Activated T-helper 17 cell treated with anti-CD3 and anti-CD28 coated beads, Interleukin-2, amount 50 U/mL, for 72 hours (primary cell): ENCODE measurements around the gene RRBP1. TPM values are rescaled to one million over a fixed set of nuclear protein-coding genes. Genes with fewer than 3 reads are reported as not detected.

ENCODE experiments used
- ATAC-seq: fragments of 150-1000 bp; cut with Tn5 transposase; replicated peaks from 2 replicates; pipeline ENCODE4 v1.10.0; 2021; ENCODE audit warnings: mild to moderate bottlenecking, moderate library complexity
- H3K27ac Mint-ChIP-seq: one replicate; pipeline ENCODE4 v1.8.0; 2022; ENCODE audit warnings: mixed read lengths
- H3K27me3 Mint-ChIP-seq: one replicate; pipeline ENCODE4 v1.8.0; 2022; ENCODE audit warnings: mixed read lengths
- H3K36me3 Mint-ChIP-seq: one replicate; pipeline ENCODE4 v1.8.0; 2022; ENCODE audit warnings: low read depth, mild to moderate bottlenecking, mixed read lengths
- H3K4me1 Mint-ChIP-seq: one replicate; pipeline ENCODE4 v1.8.0; 2022; ENCODE audit warnings: mixed read lengths
- H3K4me3 Mint-ChIP-seq: one replicate; pipeline ENCODE4 v1.8.0; 2022; ENCODE audit warnings: mild to moderate bottlenecking, mixed read lengths
- H3K9me3 Mint-ChIP-seq: one replicate; pipeline ENCODE4 v1.8.0; 2022; ENCODE audit warnings: mixed read lengths
- total RNA-seq, 2 donors: library from RNA; stranded (reverse); gene quantifications; one replicate each; pipeline ENCODE4 v1.2.3, GENCODE V29; 2022

The RRBP1 gene
- total RNA-seq, 2 donors from 2014 or later: 21.6 to 32.5 TPM

DNA sequence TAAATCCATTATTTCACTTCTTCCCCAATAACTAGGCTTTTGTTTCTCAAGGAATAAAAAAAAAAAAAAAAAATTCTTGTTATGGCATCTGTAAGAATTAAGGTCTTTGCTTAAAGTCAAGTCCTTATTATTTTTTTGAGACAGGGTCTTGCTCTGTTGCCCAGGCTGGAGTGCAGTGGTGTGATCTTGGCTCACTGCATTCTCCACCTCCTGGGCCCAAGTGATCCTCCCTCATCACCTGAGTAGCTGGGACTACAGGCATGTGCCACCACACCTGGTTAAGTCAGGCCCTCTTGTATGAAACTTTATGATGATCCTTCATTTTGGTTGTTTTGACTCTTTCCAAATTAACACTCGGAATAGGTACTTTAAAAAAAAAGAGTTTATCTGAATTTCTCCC is 94.9 kb downstream of the RRBP1 start:
- Mint-ChIP-seq H3K36me3 (peaks cover 6% of the 10 kb centered on the region), H3K4me3 (no peak overlapping the region), H3K27ac (no peak overlapping the region), H3K9me3 (no peaks in the 10 kb centered on the region), H3K27me3 (no peaks in the 10 kb centered on the region), H3K4me1 (peaks cover 11% of the 10 kb centered on the region)
- ATAC-seq: no peak

DNA sequence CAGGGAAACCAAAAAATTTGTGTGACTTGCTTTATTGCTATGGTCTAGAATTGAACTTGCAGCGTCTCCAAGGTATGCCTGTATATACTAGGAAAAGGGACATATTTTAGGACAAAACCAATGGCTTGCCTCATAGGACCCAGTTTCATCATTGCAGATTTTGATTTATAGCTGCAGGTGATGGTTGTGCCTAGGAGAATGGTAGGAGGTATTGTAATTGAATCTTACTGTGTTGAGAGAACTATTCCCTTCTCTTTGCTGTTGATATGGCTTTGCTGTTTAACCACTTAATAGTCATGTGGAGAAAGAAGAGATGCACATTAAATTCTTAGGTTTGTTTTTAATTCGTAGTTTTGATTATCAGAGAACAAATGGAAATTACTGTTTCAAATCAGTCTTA is 95.8 kb downstream of the RRBP1 start:
- no peak overlapping the region for H3K27ac Mint-ChIP-seq
- H3K36me3 Mint-ChIP-seq: no peaks in the 10 kb centered on the region
- ATAC-seq: no peak
- no peak overlapping the region for H3K4me3 Mint-ChIP-seq
- H3K27me3 Mint-ChIP-seq: no peaks in the 10 kb centered on the region
- peaks cover 12% of the 10 kb centered on the region for H3K4me1 Mint-ChIP-seq
- no peaks in the 10 kb centered on the region for H3K9me3 Mint-ChIP-seq

DNA sequence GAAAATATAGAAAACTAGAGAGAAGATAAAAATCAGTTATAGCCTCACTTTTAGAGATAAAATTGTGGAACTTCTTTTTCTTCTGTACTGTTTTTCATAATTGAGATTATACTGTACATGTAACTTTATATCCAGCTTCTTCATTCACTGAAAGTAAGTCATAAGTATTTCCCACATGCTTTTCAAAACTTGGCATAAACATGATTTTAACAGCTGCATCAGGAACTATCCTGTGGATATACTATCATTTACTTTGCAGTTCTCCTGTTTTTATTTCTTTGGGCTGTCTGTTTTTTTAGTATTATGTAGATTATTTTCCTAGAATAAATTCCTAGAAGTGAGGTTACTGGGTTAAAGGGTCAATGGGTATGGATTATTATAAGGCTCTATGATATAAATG is 97.4 kb downstream of the RRBP1 start:
- Mint-ChIP-seq H3K4me1 (peaks cover 17% of the 10 kb centered on the region), H3K4me3 (no peak overlapping the region), H3K27me3 (no peaks in the 10 kb centered on the region), H3K27ac (no peak overlapping the region), H3K36me3 (no peaks in the 10 kb centered on the region), H3K9me3 (no peaks in the 10 kb centered on the region)
- no peak for ATAC-seq

DNA sequence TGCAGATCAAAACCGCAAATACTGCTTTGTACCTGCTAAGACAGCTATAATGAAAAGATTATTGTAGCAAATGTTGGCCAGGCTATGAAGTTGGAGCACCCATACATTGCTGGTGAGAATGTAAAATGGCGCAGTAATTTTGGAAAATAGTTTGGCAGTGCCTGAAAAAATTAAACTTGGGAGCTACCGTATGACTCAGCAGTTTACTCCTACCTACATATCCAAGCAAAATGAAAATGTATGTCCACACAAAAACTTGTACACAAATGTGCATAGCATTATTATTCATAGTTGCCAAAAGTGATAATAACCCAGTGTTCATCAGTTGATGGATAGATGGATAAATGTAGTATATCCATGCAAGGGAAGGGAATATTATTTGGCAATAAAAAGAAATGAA is 98.9 kb downstream of the RRBP1 start:
- Mint-ChIP-seq H3K9me3 (no peaks in the 10 kb centered on the region), H3K36me3 (no peaks in the 10 kb centered on the region), H3K27me3 (no peaks in the 10 kb centered on the region), H3K27ac (no peak overlapping the region), H3K4me1 (peaks cover 19% of the 10 kb centered on the region), H3K4me3 (no peak overlapping the region)
- no peak for ATAC-seq

DNA sequence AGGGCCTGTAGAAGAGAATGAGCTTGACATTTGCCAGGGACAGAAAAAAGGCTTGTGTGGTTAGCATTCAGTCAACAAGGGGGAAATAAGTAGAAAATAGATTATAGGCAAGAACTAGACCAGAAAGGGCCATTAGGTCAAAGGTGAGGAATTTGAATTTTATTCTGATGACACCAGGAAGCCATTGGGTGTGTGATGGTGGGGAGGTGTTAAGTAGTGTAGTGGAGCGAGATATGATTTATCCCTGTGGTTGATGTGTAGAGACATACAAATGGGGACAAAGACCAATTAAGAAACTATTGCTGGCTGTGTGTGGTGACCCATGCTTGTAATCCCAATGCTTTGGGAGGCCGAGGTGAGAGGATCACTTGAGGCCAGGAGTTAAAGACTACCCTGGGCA is 101.1 kb downstream of the RRBP1 start:
- Mint-ChIP-seq H3K4me1 (peaks cover 14% of the 10 kb centered on the region), H3K27me3 (no peaks in the 10 kb centered on the region), H3K9me3 (no peaks in the 10 kb centered on the region), H3K4me3 (no peak overlapping the region), H3K36me3 (peaks cover 8% of the 10 kb centered on the region), H3K27ac (no peak overlapping the region)
- ATAC-seq: no peak

DNA sequence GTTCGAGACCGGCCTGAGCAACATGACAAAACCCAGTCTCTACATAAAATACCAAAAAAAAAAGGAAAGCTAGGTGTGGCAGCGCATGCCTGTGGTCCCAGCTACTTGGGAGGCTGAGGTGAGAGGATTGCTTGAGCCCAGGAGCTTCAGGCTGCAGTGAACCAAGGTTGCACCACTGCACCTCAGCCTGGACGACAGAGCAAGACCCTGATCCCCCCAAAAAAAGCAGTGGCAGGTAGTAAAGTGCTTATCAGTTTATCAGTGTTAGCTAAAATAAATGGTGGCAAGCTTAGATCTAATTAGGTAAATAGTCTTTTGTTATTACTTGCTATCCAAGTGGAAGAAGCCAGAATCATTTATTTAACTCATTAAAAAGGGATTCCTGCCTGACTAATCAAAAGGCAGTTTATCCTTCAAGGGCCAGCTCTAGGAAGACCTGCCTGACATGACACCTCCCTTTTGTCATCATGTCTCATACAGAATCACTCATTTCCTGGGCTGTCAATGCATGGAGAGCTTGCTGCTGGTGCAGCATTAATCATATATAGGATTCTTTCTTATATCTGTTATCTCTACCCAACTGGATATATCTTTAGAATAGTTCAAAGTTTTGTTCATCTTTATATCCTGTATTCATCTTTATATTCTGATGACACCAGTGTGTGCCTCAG is 102.5 kb downstream of the RRBP1 start:
- peak; percentile 83 for ATAC-seq
- Mint-ChIP-seq H3K27ac (no peak overlapping the region), H3K9me3 (no peaks in the 10 kb centered on the region), H3K4me1 (peaks cover 14% of the 10 kb centered on the region), H3K27me3 (no peaks in the 10 kb centered on the region), H3K36me3 (peaks cover 10% of the 10 kb centered on the region), H3K4me3 (no peak overlapping the region)

DNA sequence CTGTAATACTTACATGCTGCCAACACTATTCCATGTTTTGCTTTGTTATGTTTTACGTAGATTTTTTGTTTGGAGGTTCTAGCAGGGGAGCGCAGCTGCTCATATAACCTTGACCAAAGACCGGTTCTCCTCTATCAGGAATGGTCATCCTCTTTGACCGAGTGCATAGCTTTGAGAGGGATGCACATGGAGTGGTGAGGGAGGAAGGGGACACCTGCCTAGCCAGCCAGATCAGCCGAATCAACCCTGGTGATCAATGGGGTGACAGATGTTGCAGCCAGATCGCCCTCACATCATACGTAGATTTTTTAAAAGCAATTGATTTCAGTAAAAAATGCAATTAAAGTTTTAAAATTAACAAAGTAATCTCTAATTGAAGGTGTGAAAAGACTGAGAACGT is 105.8 kb downstream of the RRBP1 start:
- no peak for ATAC-seq
- Mint-ChIP-seq H3K4me3 (no peak overlapping the region), H3K27ac (no peak overlapping the region), H3K36me3 (peaks cover 11% of the 10 kb centered on the region), H3K27me3 (no peaks in the 10 kb centered on the region), H3K9me3 (no peaks in the 10 kb centered on the region), H3K4me1 (peaks cover 13% of the 10 kb centered on the region)

DNA sequence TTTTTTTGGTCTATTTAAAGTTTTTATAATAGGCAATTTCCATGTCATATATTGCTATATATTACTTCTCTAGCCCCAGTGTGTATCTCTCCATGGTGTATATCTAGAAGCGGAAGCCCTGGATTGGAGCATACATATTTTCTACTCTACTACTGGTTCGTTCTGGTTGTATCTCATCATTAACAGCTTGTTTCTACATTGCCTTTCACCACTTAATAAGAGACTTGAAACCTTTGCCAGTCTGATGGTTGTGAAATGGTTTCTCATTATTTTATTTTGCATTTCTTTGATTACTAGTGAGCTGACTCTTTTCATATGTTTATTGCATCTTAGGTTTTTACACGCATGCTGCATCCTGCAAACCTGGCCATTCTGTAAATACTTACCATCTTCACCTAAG is 108.6 kb downstream of the RRBP1 start:
- ATAC-seq: no peak
- H3K27ac Mint-ChIP-seq: no peak overlapping the region
- peaks cover 16% of the 10 kb centered on the region for H3K36me3 Mint-ChIP-seq
- no peaks in the 10 kb centered on the region for H3K27me3 Mint-ChIP-seq
- H3K4me1 Mint-ChIP-seq: peaks cover 12% of the 10 kb centered on the region
- H3K9me3 Mint-ChIP-seq: no peaks in the 10 kb centered on the region
- no peak overlapping the region for H3K4me3 Mint-ChIP-seq

DNA sequence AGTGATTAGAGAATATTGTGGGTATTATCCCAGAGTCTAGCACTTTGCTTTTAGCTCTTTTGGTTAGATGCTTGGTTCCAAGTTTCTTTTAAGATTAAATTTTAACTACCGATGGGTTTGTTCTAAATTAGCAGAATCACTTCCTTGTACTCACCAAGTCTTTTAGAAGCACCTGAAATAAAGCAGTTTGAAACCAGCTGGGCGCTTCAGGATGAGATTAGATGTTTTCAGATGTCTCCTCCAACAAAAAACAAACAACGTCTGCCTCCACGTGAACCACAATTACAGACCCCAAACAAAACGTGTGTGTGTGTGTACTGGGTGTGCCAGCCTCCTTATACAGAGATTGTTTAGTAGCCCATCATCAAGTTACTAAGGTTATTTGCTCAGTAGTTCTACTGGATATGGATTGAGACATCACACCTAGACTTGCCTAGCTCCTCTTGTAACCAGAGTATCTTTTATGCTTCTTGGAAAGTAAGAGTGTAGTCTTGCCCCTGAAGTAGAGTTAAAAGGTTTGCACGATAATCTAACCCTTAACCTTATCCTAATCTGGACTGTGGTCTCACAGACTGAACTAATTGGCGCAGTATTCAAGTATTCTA is 109.9 kb downstream of the RRBP1 start:
- H3K27me3 Mint-ChIP-seq: peaks cover 3% of the 10 kb centered on the region
- H3K4me1 Mint-ChIP-seq: peaks cover 12% of the 10 kb centered on the region
- H3K36me3 Mint-ChIP-seq: peaks cover 16% of the 10 kb centered on the region
- H3K9me3 Mint-ChIP-seq: no peaks in the 10 kb centered on the region
- H3K4me3 Mint-ChIP-seq: peak overlapping the region; percentile 96
- ATAC-seq: no peak
- no peak overlapping the region for H3K27ac Mint-ChIP-seq

DNA sequence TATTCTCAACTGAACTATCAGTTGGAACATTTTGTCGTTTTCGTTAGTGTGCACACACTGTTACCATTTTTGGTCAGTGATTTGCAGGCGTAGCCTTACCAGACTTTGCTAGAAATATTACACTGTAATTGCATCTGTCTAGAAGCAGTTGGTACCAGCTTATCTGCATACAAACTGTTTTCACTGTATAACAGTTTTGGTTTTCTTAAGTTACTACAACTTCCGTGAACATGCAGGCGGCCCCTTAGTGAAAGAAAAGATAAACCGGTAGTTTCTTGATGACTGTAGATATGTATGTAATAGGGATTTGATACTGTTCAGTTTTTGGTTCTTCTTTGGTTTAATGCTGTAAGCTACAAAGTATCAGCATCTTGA is 110.9 kb downstream of the RRBP1 start:
- peaks cover 10% of the 10 kb centered on the region for H3K36me3 Mint-ChIP-seq
- H3K4me1 Mint-ChIP-seq: peaks cover 12% of the 10 kb centered on the region
- peak overlapping the region; percentile 96 for H3K4me3 Mint-ChIP-seq
- ATAC-seq: peak; percentile 36
- no peaks in the 10 kb centered on the region for H3K9me3 Mint-ChIP-seq
- peak overlapping the region; percentile 92 for H3K27ac Mint-ChIP-seq
- H3K27me3 Mint-ChIP-seq: peaks cover 3% of the 10 kb centered on the region

DNA sequence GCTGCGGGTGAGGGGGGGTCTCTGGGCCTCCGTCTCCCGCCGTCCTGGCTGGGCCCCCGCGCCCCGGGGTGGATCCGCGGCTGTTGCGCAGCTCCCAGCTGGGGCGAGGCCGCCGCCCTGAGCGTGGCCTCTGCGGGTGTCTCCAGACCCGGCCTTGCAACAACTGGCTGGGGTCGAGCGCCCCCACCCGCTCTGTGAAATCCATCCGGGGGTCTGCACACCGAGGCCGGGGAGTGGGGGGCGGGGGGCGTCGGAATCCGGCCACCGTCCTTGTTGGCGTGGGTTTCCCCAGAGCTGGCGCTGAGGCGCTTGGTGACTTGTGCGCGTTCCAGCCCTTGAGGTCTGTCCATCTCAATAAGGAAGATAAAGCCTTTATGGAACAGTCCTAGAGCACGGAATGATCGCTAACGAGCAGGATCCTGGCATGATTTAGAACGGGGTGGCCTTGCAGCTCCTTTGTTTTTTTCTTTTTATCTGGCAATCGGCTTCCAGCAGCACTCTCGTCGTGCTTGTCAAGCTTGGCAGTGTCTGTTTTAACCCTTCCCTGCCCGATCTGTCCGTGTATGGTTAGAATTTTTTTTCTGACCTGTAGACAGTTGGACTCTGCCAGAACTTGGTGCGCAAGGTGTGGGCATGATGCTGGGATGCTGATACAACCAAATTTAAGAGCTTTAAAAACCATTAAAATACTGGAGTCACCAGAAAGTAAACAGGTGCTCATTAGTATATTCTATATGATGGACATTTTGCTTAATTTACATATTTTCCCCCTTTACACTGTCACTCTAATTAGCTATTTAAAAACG is 111.5 kb downstream of the RRBP1 start:
- Mint-ChIP-seq H3K4me1 (peaks cover 12% of the 10 kb centered on the region), H3K27ac (peak overlapping the region; percentile 92), H3K36me3 (peaks cover 6% of the 10 kb centered on the region), H3K4me3 (peak overlapping the region; percentile 96), H3K9me3 (no peaks in the 10 kb centered on the region), H3K27me3 (peaks cover 3% of the 10 kb centered on the region)
- ATAC-seq: peak; percentile 53

DNA sequence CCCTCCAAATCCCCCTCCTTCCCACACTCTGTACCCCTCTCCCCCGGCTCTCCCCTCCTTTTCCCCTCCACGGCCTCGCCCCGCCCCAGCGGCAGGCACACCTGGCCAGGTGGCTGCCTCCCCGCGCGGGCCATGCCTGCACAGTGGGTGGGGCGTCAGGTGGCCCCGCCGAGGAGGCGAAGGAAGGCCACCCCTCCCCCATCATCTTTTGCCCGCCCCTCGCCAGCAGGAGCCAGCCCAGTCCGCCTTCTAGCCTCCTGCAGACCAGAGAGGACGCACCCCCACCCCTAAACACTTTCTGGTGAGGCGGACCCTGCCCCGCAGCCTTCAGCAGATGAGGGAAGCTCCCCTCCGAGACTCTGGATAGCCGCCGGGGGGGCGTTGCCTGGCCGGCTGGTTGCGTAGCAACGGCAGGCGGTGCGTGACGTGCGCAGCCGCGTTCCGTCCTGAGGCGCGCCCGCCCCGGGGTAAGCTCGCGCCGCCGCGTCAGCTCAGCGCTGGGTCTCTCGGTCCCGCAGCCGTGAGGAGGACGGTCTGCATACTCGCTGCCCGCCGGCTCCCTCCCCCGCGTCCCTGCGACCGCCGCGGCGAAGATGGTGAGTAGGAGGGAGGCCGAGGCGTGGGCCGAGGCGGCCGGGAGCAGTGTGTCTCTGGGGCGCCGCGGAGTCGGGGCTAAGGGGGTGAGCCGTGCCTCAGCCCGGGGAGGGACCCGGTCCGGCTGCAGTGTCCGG is 112.3 kb downstream of the RRBP1 start, which contains the start of gene DSTN:
DSTN (plus strand) TSS at position 460 of the 731 bp plus-strand sequence; CDS start at position 594, 134 bp downstream.
- Mint-ChIP-seq H3K4me3 (peak within 1 kb of the TSS; percentile 96), H3K36me3 (peaks cover 6% of the 10 kb centered on the region), H3K27ac (peak within 1 kb of the TSS; percentile 92), H3K27me3 (peaks cover 3% of the 10 kb centered on the region), H3K9me3 (no peaks in the 10 kb centered on the region), H3K4me1 (peaks cover 12% of the 10 kb centered on the region)
- ATAC-seq: peak; percentile 94

DNA sequence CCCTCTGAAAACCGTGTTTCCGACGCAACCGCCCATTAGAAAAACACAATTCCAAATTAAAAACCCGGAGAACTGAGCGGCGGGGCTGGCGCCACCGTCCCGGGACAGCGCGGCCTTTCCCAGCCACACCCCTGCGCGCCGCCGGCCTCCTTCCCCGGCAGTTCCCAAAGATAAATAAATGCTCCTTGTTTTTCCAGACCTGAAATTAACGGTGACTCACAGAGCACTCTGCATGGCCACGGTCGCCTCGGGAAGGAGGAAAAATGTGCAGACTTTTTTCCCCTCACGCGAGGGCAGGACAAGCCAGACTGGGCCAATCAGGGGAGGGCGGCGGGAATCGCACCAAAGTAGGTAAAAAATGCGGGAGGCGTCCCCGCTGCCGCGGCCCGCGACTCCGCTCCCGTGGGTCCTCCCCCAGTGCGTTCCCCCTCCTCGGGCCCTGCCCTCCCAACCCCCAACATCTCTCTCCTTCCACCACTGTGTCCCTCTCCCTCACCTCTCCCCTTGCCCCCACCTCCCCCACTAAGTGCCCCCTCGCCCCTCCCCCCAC is 113.0 kb downstream of the RRBP1 start:
- H3K27me3 Mint-ChIP-seq: peaks cover 3% of the 10 kb centered on the region
- peak overlapping the region; percentile 96 for H3K4me3 Mint-ChIP-seq
- no peaks in the 10 kb centered on the region for H3K9me3 Mint-ChIP-seq
- H3K27ac Mint-ChIP-seq: no peak overlapping the region
- H3K4me1 Mint-ChIP-seq: peaks cover 12% of the 10 kb centered on the region
- ATAC-seq: no peak
- H3K36me3 Mint-ChIP-seq: peaks cover 6% of the 10 kb centered on the region
